ENCODE results near the gene LTBP3. TPM values are rescaled to one million over a fixed set of nuclear protein-coding genes. Genes with fewer than 3 reads are reported as not detected.

LTBP3 gene
- total and polyA plus RNA-seq, 9 of the 15 experiments (the other 6 are each of a cell fraction or from before 2014, with no cell fraction given), result 0.06 to 20.5 (median 4.8) TPM

DNA sequence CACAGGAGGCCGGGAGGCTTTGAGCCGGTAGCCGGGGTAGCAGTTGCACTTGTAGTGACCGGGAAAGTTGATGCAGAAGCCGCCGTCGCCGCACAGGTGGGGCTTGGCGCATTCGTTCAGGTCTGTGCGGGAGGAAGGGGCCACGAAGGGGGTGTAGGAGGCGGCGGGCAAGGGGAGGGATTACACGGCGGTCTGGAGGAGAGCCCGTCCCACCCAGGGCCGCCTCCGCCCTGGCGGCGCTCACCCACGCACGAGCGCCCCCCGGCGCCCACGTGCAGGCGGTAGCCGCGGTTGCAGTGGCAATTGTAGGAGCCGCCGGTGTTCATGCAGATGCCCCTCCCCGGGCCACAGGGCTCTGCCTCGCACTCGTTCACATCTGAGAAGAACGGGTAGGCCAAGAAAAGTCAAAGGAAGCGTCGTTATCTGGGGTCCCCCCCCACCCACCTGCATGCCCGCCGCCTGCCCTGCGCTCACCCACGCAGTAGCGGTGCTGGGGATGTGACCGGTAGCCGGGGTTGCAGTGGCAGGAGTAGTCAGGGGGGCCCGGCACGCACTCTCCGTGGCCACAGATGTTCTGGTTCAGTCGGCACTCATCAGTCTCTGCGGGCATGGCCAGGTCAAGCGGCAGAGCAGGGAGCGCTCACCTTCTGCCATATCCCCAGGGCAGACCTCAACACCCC lies 10.6 kb downstream of the LTBP3 start:
- 0 out of 2 replicates have a peak, but pooled peaks cover 8% of the 10 kb centered on the region for H4K20me1 ChIP-seq (replicated peaks; ENCODE audit: control insufficient read depth, insufficient read depth, low read length)
- H3K36me3 ChIP-seq (ENCODE audit: control insufficient read depth, insufficient read depth, low read length), result no peaks in the 10 kb centered on the region
- H3K4me1 ChIP-seq (replicated peaks in 1 of 2; ENCODE audit: control insufficient read depth in 2 of 2, insufficient read depth in 2 of 2, low read length in 2 of 2), result peaks cover 28 to 61% of the 10 kb centered on the region in 2 experiments
- H3K9me3 ChIP-seq (replicated peaks; ENCODE audit: control insufficient read depth, insufficient read depth, low read depth, low read length), result no peaks in the 10 kb centered on the region
- no peak for ATAC-seq
- TF ChIP-seq, protein P1, sequence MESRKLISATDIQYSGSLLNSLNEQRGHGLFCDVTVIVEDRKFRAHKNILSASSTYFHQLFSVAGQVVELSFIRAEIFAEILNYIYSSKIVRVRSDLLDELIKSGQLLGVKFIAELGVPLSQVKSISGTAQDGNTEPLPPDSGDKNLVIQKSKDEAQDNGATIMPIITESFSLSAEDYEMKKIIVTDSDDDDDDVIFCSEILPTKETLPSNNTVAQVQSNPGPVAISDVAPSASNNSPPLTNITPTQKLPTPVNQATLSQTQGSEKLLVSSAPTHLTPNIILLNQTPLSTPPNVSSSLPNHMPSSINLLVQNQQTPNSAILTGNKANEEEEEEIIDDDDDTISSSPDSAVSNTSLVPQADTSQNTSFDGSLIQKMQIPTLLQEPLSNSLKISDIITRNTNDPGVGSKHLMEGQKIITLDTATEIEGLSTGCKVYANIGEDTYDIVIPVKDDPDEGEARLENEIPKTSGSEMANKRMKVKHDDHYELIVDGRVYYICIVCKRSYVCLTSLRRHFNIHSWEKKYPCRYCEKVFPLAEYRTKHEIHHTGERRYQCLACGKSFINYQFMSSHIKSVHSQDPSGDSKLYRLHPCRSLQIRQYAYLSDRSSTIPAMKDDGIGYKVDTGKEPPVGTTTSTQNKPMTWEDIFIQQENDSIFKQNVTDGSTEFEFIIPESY (CRISPR knock-in tag; IDR thresholded peaks at IDR 0.05), result peak; percentile 96
- TF ChIP-seq, protein P2, sequence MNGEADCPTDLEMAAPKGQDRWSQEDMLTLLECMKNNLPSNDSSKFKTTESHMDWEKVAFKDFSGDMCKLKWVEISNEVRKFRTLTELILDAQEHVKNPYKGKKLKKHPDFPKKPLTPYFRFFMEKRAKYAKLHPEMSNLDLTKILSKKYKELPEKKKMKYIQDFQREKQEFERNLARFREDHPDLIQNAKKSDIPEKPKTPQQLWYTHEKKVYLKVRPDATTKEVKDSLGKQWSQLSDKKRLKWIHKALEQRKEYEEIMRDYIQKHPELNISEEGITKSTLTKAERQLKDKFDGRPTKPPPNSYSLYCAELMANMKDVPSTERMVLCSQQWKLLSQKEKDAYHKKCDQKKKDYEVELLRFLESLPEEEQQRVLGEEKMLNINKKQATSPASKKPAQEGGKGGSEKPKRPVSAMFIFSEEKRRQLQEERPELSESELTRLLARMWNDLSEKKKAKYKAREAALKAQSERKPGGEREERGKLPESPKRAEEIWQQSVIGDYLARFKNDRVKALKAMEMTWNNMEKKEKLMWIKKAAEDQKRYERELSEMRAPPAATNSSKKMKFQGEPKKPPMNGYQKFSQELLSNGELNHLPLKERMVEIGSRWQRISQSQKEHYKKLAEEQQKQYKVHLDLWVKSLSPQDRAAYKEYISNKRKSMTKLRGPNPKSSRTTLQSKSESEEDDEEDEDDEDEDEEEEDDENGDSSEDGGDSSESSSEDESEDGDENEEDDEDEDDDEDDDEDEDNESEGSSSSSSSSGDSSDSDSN (IDR thresholded peaks at IDR 0.05; ENCODE audit: borderline replicate concordance in 1 of 2, low read depth in 2 of 2, low read length in 2 of 2), result no peak
- H3K9me1 ChIP-seq (ENCODE audit: control insufficient read depth, insufficient read depth, low read length), result no peaks in the 10 kb centered on the region
- POLR2A ChIA-PET, result interaction anchor here (0.7 to 2.0 kb wide), 5 partner anchors 10 to 48 kb away, joined by 3 to 10 read pairs (median 6); partner anchors contain the start of gene MALAT1
- no peak for FAIRE-seq
- H3K27ac ChIP-seq (ENCODE audit: extremely low read depth, low read depth, low read length), result no peak overlapping the region
- no peak overlapping the region for H2AFZ ChIP-seq (ENCODE audit: low read depth, low read length)
- in situ Hi-C loops (cut with MboI) (no loop called here), intact Hi-C loops (cut with micrococcal nuclease) (loop anchor here (10.0 kb wide), 1 partner anchor 267 kb away; no protein-coding TSS in a partner anchor)
- no peak overlapping the region for H3K9ac ChIP-seq (ENCODE audit: insufficient read depth in 1 of 2, low read depth in 2 of 2, low read length in 2 of 2)
- CTCF ChIA-PET (ENCODE audit: low intra/inter-chr PET ratio), result no interaction called here
- no peaks in the 10 kb centered on the region for H3K27me3 ChIP-seq (ENCODE audit: control insufficient read depth in 2 of 2, insufficient read depth in 2 of 2, low read length in 2 of 2)
- no peak for DNase-seq (ENCODE audit: extremely low read depth in 1 of 4, low spot score in 3 of 4)
- no TSS peak for BruUV-seq (replicated peaks)
- H3K4me2 ChIP-seq (ENCODE audit: insufficient read depth, low read length), result no peak overlapping the region
- no peaks in the 10 kb centered on the region for H3K79me2 ChIP-seq (ENCODE audit: control insufficient read depth, insufficient read depth, low read length)
- no peak overlapping the region for H3K4me3 ChIP-seq
- WGBS (ENCODE audit: insufficient coverage, low coverage, missing lambda C conversion rate), result 84% methylated on average over 16 of the region's 52 CpGs
